Gastrocnemius medialis (tissue), 4 donors: ENCODE measurements around the gene NUP62. TPM values are rescaled to one million over a fixed set of nuclear protein-coding genes. Genes with fewer than 3 reads are reported as not detected.

ENCODE experiments used
- ATAC-seq, 2 donors: fragments of 150-250 bp; one replicate each; pipeline ENCODE4 v1.9.1; 2016
- DNase-seq, 2 donors: peaks; one replicate each; pipeline ENCODE4 v3.0.0-alpha.2; 2019
- H3K27ac ChIP-seq, 4 donors: fragments of 200-600 bp; sonication (generic); 1 replicate in 1 of 4; 2 replicates in 3 of 4; pipeline ENCODE4 v1.5.1; 2016 to 2018; ENCODE audit warnings: mild to moderate bottlenecking in 2 of 4, moderate library complexity in 1 of 4
- H3K27me3 ChIP-seq, 3 donors: fragments of 200-600 bp; sonication (generic) in 2 of 3; 1 replicate in 1 of 3; 2 replicates in 2 of 3; pipeline versions ENCODE4 v1.5.1 to v1.6.0; 2016 to 2019; ENCODE audit warnings: mild to moderate bottlenecking in 1 of 3, moderate library complexity in 1 of 3
- H3K36me3 ChIP-seq, 2 donors: fragments of 200-600 bp; sonication (generic) in 1 of 2; one replicate each; pipeline ENCODE4 v1.5.1; 2017 to 2018
- H3K4me1 ChIP-seq, 2 donors: fragments of 200-600 bp; sonication (generic) in 1 of 2; one replicate each; pipeline ENCODE4 v1.5.1; 2016 to 2017; ENCODE audit warnings: mild to moderate bottlenecking in 2 of 2
- H3K4me3 ChIP-seq, 4 donors: fragments of 200-600 bp; sonication (generic) in 3 of 4; 1 replicate in 1 of 4; 2 replicates in 3 of 4; pipeline ENCODE4 v1.5.1; 2016 to 2019; ENCODE audit warnings: mild to moderate bottlenecking in 2 of 4
- H3K9me3 ChIP-seq, 3 donors: fragments of 200-600 bp; sonication (generic) in 2 of 3; 1 replicate in 1 of 3; 2 replicates in 2 of 3; pipeline ENCODE4 v1.5.1; 2016 to 2019
- POLR2A ChIP-seq, 2 donors: fragments of 450-650 bp; IDR thresholded peaks; one replicate each; pipeline ENCODE4 v1.6.1; 2017; ENCODE audit warnings: antibody characterized with exemption in 2 of 2, mild to moderate bottlenecking in 2 of 2, moderate library complexity in 2 of 2
- in situ Hi-C, 4 donors: fragments of 200-750 bp; cut with MboI; loops; one replicate each; pipeline versions ENCODE4 v1.15.0 to v1.8.0; 2017; ENCODE audit warnings: low sequenced_read_pairs in 4 of 4
- intact Hi-C: fragments of 100-400 bp; cut with DNase I; formaldehyde crosslinking; loops from one replicate; pipeline ENCODE4 v1.15.1; 2023; ENCODE audit warnings: low total_unique reads
- total RNA-seq, 4 donors: library from RNA; depleted of rRNA; stranded (reverse); fragments of >200 nt; gene quantifications; one replicate each; pipeline versions ENCODE4 v1.1.0 to v1.2.3, GENCODE V29; 2016
- TF ChIP-seq, protein P1 (sequence below), 5 experiments: fragments of 450-650 bp in 3 of 5; fragments of 200-600 bp in 2 of 5; sonication (generic) in 2 of 5; IDR thresholded peaks in 4 of 5; conservative IDR thresholded peaks in 1 of 5; 1 replicate in 4 of 5; 2 replicates in 1 of 5; pipeline ENCODE4 v1.5.1; 2016 to 2019; ENCODE audit warnings: antibody characterized with exemption in 5 of 5, mild to moderate bottlenecking in 3 of 5, moderate library complexity in 3 of 5

Gene NUP62
- total RNA-seq, 4 donors from 2014 or later: 32.8 to 38.0 (median 36.3) TPM

DNA sequence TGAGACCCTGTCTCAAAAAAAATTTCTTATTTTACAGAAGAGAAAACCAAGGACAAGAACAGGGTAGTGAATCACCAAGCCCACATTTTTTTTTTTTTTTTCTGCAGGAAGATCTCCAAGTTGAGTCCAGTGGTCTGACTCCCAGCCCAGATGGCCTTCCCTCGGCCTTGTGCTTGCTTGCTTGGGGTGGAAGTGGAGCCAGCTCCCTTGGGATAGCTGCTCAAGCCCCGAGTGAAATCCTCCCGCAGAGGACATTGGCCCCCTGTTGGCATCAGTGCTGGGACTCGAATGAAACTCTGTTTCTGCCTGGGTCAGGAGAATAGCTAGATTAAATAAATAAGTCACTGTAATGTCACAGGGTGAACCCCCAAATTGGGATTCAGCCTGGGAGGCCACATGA lies 9.4 kb upstream of the NUP62 start:
- Histone ChIP-seq H3K4me1 (peaks cover 3 to 6% of the 10 kb centered on the region in 2 donors), H3K9me3 (no peaks in the 10 kb centered on the region), H3K36me3 (no peaks in the 10 kb centered on the region), H3K27me3 (no peaks in the 10 kb centered on the region), H3K27ac (no peak overlapping the region), H3K4me3 (no peak overlapping the region)
- no peak for ATAC-seq
- DNase-seq: no peak
- in situ Hi-C loops (loop anchor here in 3 of 4 donors (25.0 kb wide), 1 partner anchor 199 kb away; no protein-coding TSS in a partner anchor), intact Hi-C loops (no loop called here)
- TF ChIP-seq, protein P1, sequence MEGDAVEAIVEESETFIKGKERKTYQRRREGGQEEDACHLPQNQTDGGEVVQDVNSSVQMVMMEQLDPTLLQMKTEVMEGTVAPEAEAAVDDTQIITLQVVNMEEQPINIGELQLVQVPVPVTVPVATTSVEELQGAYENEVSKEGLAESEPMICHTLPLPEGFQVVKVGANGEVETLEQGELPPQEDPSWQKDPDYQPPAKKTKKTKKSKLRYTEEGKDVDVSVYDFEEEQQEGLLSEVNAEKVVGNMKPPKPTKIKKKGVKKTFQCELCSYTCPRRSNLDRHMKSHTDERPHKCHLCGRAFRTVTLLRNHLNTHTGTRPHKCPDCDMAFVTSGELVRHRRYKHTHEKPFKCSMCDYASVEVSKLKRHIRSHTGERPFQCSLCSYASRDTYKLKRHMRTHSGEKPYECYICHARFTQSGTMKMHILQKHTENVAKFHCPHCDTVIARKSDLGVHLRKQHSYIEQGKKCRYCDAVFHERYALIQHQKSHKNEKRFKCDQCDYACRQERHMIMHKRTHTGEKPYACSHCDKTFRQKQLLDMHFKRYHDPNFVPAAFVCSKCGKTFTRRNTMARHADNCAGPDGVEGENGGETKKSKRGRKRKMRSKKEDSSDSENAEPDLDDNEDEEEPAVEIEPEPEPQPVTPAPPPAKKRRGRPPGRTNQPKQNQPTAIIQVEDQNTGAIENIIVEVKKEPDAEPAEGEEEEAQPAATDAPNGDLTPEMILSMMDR (IDR thresholded peaks at IDR 0.05 in 4 of 5, conservative IDR thresholded peaks at IDR 0.05 in 1 of 5): no peak
- TF ChIP-seq POLR2A (IDR thresholded peaks at IDR 0.05): no peak

DNA sequence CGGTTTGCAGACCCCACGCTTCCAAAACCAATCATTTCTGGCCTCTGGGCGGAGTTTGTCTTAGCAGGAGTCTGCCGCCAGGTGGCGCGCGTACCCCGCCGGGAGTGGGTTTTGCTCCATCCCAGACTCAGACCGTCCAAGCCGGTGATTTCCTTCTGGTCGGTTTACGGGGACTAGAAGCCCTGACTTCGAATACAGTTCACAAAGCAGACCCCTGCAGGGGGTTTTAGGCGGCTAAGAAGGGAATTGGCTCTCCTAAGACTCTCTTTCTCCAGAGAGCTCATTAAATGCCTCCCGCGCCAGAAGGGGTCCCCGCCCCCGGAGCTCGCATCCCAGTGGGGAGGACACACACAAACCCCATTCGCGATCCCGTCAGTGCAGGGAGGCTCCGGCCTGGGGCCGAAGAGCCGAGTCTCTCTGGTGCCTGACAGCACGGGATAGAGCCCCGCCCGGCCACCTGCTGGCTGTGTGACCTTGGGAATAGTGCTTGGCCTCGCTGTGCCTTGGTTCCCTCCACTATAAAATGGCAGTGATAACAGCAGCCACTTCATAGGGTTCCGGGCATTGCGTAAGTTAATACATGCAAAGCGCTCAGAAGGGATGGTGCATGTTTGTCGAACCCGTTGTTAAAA lies 8.6 kb upstream of the NUP62 start:
- H3K4me1 ChIP-seq: peaks cover 3 to 6% of the 10 kb centered on the region in 2 donors
- intact Hi-C loops (loop anchor here (1.0 kb wide), 1 partner anchor 45 kb away; no protein-coding TSS in a partner anchor), in situ Hi-C loops (loop anchor here in 3 of 4 donors (25.0 kb wide), 1 partner anchor 199 kb away; no protein-coding TSS in a partner anchor)
- no peak for TF ChIP-seq POLR2A (IDR thresholded peaks at IDR 0.05)
- TF ChIP-seq, protein P1 (IDR thresholded peaks at IDR 0.05 in 4 of 5, conservative IDR thresholded peaks at IDR 0.05 in 1 of 5): peak; percentile 88 to 99 (median 94)
- peak; percentile 50 to 55 for DNase-seq
- ATAC-seq: peak; percentile 81 to 84
- H3K9me3 ChIP-seq: no peaks in the 10 kb centered on the region
- no peaks in the 10 kb centered on the region for H3K36me3 ChIP-seq
- H3K27ac ChIP-seq: no peak overlapping the region
- H3K27me3 ChIP-seq: no peaks in the 10 kb centered on the region
- peak overlapping the region in 3 of 4 donors; percentile 3 to 23 (median 19) for H3K4me3 ChIP-seq

DNA sequence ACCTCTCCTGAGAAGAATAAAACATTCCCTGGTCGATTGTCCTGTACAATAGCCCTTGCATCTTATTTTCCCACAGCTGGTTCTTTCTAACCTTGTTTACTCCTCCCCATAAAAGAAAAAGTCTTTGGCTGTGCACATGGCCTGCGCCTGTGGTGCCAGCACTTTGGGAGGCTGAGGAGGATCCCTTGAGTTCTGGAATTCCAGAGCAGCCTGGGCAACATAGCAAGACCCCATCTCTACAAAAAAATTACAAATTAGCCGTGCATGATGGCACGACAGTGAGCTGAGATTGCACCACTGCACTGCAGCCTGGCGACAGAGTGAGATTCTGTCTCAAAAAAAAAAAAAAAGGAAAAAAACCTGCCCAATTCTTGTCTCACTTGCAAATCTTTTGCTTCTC lies 7.2 kb upstream of the NUP62 start:
- Histone ChIP-seq H3K27me3 (no peaks in the 10 kb centered on the region), H3K4me1 (peaks cover 3 to 6% of the 10 kb centered on the region in 2 donors), H3K36me3 (no peaks in the 10 kb centered on the region), H3K9me3 (no peaks in the 10 kb centered on the region), H3K4me3 (no peak overlapping the region), H3K27ac (no peak overlapping the region)
- intact Hi-C loops (no loop called here), in situ Hi-C loops (loop anchor here in 3 of 4 donors (25.0 kb wide), 1 partner anchor 201 kb away; no protein-coding TSS in a partner anchor)
- ATAC-seq: no peak
- TF ChIP-seq, protein P1 (IDR thresholded peaks at IDR 0.05 in 4 of 5, conservative IDR thresholded peaks at IDR 0.05 in 1 of 5): no peak
- no peak for TF ChIP-seq POLR2A (IDR thresholded peaks at IDR 0.05)
- no peak for DNase-seq

DNA sequence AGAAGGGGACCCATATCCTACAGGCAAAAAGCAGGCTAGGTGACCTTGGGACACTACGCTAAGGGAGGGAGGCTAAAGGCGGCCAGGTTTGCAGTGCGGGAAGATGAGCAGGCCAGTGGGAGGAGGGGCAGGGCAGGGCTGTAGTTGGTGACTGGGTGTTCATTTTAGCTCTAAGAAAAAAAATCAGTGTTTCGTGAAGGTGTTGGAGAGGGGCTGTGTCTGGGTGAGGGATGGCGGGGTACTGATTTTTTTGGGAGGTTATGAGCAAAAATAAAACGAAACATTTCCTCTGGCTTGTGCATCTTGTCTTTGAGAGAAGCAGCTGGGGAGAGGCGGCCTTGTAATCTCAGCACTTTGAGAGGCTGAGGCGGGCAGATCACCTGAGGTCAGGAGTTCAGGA lies 4.3 kb upstream of the NUP62 start:
- ATAC-seq: no peak
- no peak for TF ChIP-seq POLR2A (IDR thresholded peaks at IDR 0.05)
- TF ChIP-seq, protein P1 (IDR thresholded peaks at IDR 0.05 in 4 of 5, conservative IDR thresholded peaks at IDR 0.05 in 1 of 5): no peak
- no peak overlapping the region for H3K4me3 ChIP-seq
- in situ Hi-C loops: loop anchor here in 3 of 4 donors (25.0 kb wide), 1 partner anchor 204 kb away; no protein-coding TSS in a partner anchor
- no peak for DNase-seq
- peaks cover 6 to 12% of the 10 kb centered on the region in 2 donors for H3K4me1 ChIP-seq
- H3K27ac ChIP-seq: no peak overlapping the region
- no peaks in the 10 kb centered on the region for H3K36me3 ChIP-seq
- no peaks in the 10 kb centered on the region for H3K27me3 ChIP-seq
- no peaks in the 10 kb centered on the region for H3K9me3 ChIP-seq
- intact Hi-C loops: loop anchor here (5.0 kb wide), 1 partner anchor 69 kb away; no protein-coding TSS in a partner anchor
